Upper lobe of right lung (tissue), 1 donor: Measurements from ENCODE around the gene DPY19L3. TPM values are rescaled to one million over a fixed set of nuclear protein-coding genes. Genes with fewer than 3 reads are reported as not detected.

Experiments used
- ATAC-seq: fragments of 200-7000 bp; cut with Tn5 transposase; one replicate; pipeline ENCODE4 v1.9.1; 2020; ENCODE audit warnings: mild to moderate bottlenecking, moderate library complexity
- DNase-seq: peaks from one replicate; pipeline ENCODE4 v3.0.0-alpha.2; 2020
- H3K27ac ChIP-seq: fragments of 200-600 bp; one replicate; pipeline ENCODE4 v1.8.0; 2022
- H3K27me3 ChIP-seq: fragments of 200-600 bp; one replicate; pipeline ENCODE4 v1.8.0; 2022; ENCODE audit warnings: mild to moderate bottlenecking
- H3K36me3 ChIP-seq: fragments of 200-600 bp; one replicate; pipeline ENCODE4 v1.8.0; 2022
- H3K4me1 ChIP-seq: fragments of 200-600 bp; one replicate; pipeline ENCODE4 v1.8.0; 2022
- H3K4me3 ChIP-seq: fragments of 200-600 bp; one replicate; pipeline ENCODE4 v1.8.0; 2022; ENCODE audit warnings: mild to moderate bottlenecking
- H3K9me3 ChIP-seq: fragments of 200-600 bp; one replicate; pipeline ENCODE4 v1.8.0; 2022
- CTCF ChIP-seq: fragments of 200-600 bp; IDR thresholded peaks from one replicate; pipeline ENCODE4 v1.8.0; 2022; ENCODE audit warnings: antibody characterized with exemption
- intact Hi-C: fragments of 100-400 bp; cut with DNase I; formaldehyde crosslinking; loops from one replicate; pipeline ENCODE4 v1.11.0; 2022
- total RNA-seq: library from RNA; stranded (reverse); fragmentation: NEBNext Ultra II Directional; extraction: Animal tissue kit (Norgen Biotek cat#: 25700); gene quantifications from one replicate; pipeline ENCODE4 v1.2.1, GENCODE V29; 2021
- donor health status: DM: no; HTN: yes; CAD: no; lungs with severe emphysema.

The DPY19L3 gene
- total RNA-seq, 1 donor from 2014 or later, result 36.1 TPM

- peak; percentile 80 for DNase-seq
- peaks cover 9% of the 10 kb centered on the region for H3K4me1 ChIP-seq
- H3K4me3 ChIP-seq, result peak overlapping the region; percentile 86
- no peaks in the 10 kb centered on the region for H3K9me3 ChIP-seq
- H3K27me3 ChIP-seq, result no peaks in the 10 kb centered on the region
- ATAC-seq, result peak; percentile 22
- intact Hi-C loops, result no loop called here
- H3K36me3 ChIP-seq, result peaks cover 26% of the 10 kb centered on the region
- peak overlapping the region; percentile 96 for H3K27ac ChIP-seq
- TF ChIP-seq CTCF, result no peak
These were observed 1.7 kb downstream of the DPY19L3 start for GRCh38 chr19:32407004-32407992.

GRCh38 chr19:32415246-32415645 lies 9.7 kb downstream of the DPY19L3 start:
- intact Hi-C loops, result no loop called here
- no peak for DNase-seq
- H3K4me3 ChIP-seq, result no peak overlapping the region
- H3K9me3 ChIP-seq, result no peaks in the 10 kb centered on the region
- peaks cover 39% of the 10 kb centered on the region for H3K36me3 ChIP-seq
- TF ChIP-seq CTCF, result no peak
- no peaks in the 10 kb centered on the region for H3K4me1 ChIP-seq
- no peak for ATAC-seq
- H3K27me3 ChIP-seq, result no peaks in the 10 kb centered on the region
- no peak overlapping the region for H3K27ac ChIP-seq

GRCh38 chr19:32415669-32416068 lies 10.1 kb downstream of the DPY19L3 start:
- no peak for TF ChIP-seq CTCF
- Histone ChIP-seq H3K9me3 (no peaks in the 10 kb centered on the region), H3K27me3 (no peaks in the 10 kb centered on the region), H3K36me3 (peaks cover 35% of the 10 kb centered on the region), H3K27ac (no peak overlapping the region), H3K4me1 (no peaks in the 10 kb centered on the region), H3K4me3 (no peak overlapping the region)
- no peak for DNase-seq
- intact Hi-C loops, result no loop called here
- ATAC-seq, result no peak

GRCh38 chr19:32416749-32417456 lies 11.3 kb downstream of the DPY19L3 start:
- no peak overlapping the region for H3K4me3 ChIP-seq
- DNase-seq, result no peak
- ATAC-seq, result no peak
- TF ChIP-seq CTCF, result no peak
- peaks cover 3% of the 10 kb centered on the region for H3K4me1 ChIP-seq
- intact Hi-C loops, result no loop called here
- no peak overlapping the region for H3K27ac ChIP-seq
- H3K9me3 ChIP-seq, result no peaks in the 10 kb centered on the region
- H3K27me3 ChIP-seq, result no peaks in the 10 kb centered on the region
- H3K36me3 ChIP-seq, result peaks cover 23% of the 10 kb centered on the region

- no peaks in the 10 kb centered on the region for H3K9me3 ChIP-seq
- no peak for TF ChIP-seq CTCF
- H3K4me3 ChIP-seq, result no peak overlapping the region
- ATAC-seq, result no peak
- H3K27me3 ChIP-seq, result no peaks in the 10 kb centered on the region
- peaks cover 6% of the 10 kb centered on the region for H3K4me1 ChIP-seq
- no peak overlapping the region for H3K27ac ChIP-seq
- intact Hi-C loops, result no loop called here
- peaks cover 10% of the 10 kb centered on the region for H3K36me3 ChIP-seq
- DNase-seq, result no peak
These were observed 12.6 kb downstream of the DPY19L3 start for GRCh38 chr19:32418155-32418554.
